GM21423 (cell line): ENCODE data around the gene IL1RN.

ENCODE experiments used
- ATAC-seq: cut with Tn5 transposase; IDR thresholded peaks from one replicate; pipeline ENCODE4 v1.9.1; 2021; ENCODE audit warnings: mild to moderate bottlenecking, moderate library complexity; ENCODE audit not compliant: unreplicated experiment

Gene IL1RN

DNA sequence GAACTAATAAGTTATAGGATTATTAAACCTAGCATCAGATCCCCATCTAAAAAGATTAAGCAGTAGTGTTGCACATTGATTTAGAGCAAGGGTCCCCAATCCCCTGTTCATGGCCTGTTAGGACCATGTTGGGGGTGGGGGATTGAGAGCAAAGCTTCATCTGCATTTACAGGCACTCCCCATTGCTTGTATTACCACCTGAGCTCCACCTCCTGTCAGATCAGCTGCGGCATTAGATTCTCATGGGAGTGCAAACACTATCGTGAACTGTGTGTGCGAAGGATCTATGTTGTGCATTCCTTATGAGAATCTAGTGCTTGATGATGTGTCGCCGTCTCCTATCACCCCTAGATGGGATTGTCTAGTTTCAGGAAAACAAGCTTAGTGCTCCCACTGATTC lies 27.9 kb downstream of the IL1RN start:
- ATAC-seq = no peak

- no peak for ATAC-seq
Measured at GRCh38 chr2:113156278-113157117, 29.1 kb downstream of the IL1RN start.

DNA sequence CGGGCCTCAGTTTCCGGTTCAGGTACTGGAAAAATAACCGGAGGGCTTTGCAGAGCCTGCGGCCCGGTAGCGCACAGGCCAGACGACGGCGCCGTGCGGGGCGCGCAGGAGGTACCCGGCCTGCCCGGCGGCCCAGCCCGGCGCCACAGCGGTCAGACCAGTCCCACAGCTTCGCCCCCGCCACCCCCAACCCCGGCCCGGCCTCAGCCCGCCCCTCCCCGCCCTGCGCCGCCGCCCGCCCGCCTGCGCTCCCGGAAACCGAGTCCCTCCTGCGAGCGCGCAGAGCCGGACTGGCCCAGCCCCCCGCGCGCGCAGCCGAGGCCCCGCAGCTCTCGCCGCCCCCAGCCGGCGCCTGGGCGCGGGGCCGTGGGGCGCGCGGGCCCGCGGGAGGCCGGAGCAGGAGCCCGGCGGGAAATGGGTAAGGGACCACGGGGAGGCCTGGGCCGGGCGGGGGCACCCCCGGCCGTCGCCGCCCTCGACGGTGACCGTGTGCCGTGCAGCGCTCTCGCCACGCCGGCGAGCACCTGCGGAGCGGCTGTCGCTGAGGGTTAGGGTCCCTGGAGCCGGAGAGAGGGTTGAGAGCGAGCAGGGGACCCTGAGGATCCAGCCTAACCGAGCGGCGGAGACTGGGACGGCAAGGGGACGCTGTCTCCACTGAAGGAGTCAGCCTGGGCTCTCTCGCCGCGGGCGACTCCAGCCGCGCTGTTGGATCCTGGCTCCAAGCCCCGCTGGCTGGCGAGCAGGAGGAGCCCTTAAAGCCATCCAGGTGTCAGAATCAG lies 29.9 kb downstream of the IL1RN start:
- ATAC-seq = peak; percentile 55

- ATAC-seq = no peak
Measured at GRCh38 chr2:113157897-113158753, 30.7 kb downstream of the IL1RN start.

DNA sequence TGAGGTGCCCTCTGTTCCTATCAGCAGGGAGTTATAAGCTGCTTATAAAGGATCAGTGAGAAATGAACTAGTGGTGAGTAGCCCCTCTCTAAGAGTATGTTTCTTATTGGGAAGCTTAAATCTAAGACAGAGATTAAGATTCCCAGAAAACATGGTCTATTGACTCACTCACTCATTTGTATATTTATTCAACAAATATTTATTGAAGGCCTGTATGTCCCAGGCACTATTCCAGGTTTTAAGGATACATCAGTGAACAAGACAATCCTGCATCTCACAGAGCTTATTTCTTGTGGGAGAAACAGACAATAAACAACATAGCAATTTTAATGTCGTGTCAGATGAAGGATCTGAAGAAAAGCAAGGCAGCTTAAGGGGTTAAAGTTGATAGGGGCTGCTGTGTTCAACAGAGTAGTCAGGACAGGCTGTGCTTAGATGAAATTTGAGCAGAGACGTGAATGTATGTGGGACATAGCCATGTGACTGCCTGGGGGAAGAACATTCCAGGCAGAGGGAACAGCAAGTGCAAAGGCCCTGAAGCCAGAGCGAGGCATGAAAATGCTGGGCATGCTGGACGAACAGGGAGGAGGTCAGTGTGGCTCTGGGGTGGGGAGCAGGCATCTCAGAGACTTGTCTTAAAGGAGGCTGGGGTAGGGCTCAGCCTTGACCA lies 31.6 kb downstream of the IL1RN start:
- no peak for ATAC-seq

- ATAC-seq = no peak
Measured at GRCh38 chr2:113160248-113160647, 32.9 kb downstream of the IL1RN start.

- ATAC-seq = no peak
Measured at GRCh38 chr2:113160962-113161361, 33.6 kb downstream of the IL1RN start.

DNA sequence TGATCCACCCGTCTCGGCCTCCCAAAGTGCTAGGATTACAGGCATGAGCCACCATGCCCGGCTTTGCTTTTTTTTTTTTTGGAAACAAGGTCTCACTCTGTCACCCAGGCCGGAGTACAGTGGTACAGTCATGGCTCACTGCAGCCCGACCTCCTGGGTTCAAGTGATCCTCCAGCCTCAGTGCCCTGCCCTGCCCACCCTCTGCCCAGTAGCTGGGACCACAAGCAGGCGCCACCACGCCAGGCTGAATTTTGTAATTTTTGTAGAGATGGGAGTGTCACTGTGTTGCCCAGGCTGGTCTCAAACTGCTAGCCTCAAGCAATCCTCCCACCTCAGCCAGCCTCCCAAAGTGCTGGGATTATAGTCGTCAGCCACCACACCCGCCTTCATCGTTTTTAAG lies 34.8 kb downstream of the IL1RN start:
- ATAC-seq = no peak

GRCh38 chr2:113162869-113163268 lies 35.5 kb downstream of the IL1RN start:
- no peak for ATAC-seq

DNA sequence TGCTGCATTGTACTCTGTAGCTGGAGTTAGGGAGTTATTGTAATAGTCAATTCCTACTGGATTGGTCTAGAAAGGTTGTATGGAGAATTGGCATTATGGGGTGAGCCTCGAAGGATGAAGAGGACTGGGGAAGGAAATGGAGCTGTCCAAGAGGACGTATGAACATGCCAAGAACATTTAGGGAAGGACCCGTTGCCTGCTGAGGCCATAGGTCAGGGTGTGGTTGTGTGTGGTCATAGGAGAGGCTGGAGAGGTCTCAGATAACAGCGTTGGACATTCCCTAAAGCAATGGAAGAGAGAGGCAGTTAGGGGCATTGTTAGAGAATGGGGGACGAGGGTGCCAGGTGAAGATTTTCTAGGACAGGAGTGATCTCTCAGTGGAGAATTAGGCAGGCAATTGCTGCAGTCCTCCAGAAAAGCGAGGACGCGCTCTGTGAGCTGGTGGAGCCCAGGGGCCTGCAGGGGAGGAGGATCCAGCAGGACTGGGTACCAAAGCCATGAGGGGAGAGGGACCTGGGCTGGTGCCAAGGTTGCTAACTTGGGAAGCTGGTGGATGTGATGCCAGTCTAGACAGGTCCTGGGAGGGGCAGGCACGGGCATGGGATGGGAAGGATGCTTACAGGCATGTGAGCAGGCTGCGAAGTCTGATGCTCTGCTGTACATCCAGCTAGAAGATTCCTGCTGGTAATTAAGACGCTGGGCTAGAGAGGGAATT lies 37.0 kb downstream of the IL1RN start:
- no peak for ATAC-seq

DNA sequence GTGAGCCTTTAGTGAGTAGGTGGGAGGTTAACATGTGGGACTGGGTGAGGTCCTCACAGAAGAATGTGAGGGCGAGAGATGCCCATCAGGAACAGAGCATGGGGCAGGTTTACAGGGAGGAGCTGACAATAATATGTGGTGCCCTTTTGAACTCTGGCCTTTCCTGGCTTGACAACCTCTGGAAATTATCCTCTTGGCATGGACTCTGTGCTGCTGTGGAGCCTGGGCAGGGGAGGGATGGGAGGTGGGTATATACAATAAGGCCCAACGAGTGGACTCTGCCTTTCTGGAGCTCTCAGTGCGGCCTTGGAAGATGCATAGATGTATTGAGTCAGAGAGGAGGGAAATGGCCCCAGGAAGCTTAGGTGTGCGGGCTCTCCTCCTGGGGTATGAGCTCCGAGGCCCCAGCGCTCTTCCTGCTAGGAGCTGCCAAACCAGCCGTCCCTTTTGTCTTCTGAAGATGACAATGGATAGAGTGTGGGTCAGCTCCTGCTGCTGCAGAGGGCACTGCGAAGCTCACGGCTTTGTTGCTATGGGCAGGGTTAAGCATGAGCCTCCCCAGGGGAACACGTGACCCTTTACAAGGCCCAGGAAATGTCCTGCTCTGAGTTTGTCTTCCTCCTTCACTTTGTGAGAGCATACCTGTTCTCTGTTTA lies 37.7 kb downstream of the IL1RN start:
- no peak for ATAC-seq

GRCh38 chr2:113166187-113166645 lies 38.8 kb downstream of the IL1RN start:
- no peak for ATAC-seq

- ATAC-seq = no peak
Measured at GRCh38 chr2:113167115-113167932, 39.9 kb downstream of the IL1RN start.

- no peak for ATAC-seq
Measured at GRCh38 chr2:113167962-113168340, 40.6 kb downstream of the IL1RN start.

GRCh38 chr2:113169002-113169530 lies 41.7 kb downstream of the IL1RN start:
- no peak for ATAC-seq

- no peak for ATAC-seq
Measured at GRCh38 chr2:113169586-113169985, 42.2 kb downstream of the IL1RN start.

GRCh38 chr2:113171334-113172075 lies 44.1 kb downstream of the IL1RN start:
- ATAC-seq = no peak
